Suprapubic skin (tissue), 4 donors: Measurements from ENCODE around the gene WHRN.

Source experiments
- CTCF ChIP-seq, 2 donors: fragments of 200-600 bp in 1 of 2; fragments of 450-650 bp in 1 of 2; sonication (generic) in 1 of 2; IDR thresholded peaks; one replicate each; pipeline ENCODE4 v1.5.1; 2016 to 2019; ENCODE audit warnings: antibody characterized with exemption in 2 of 2, mild to moderate bottlenecking in 1 of 2, moderate library complexity in 1 of 2
- EP300 ChIP-seq: sonication (generic); formaldehyde crosslinking; IDR thresholded peaks from one replicate; pipeline ENCODE4 v1.6.1; 2017; ENCODE audit warnings: antibody characterized with exemption
- POLR2AphosphoS5 ChIP-seq, 3 donors: sonication (generic); formaldehyde crosslinking; IDR thresholded peaks; one replicate each; pipeline ENCODE4 v1.6.1; 2017; ENCODE audit warnings: antibody characterized with exemption in 3 of 3

- TF ChIP-seq CTCF (IDR thresholded peaks at IDR 0.05) (no peak), POLR2AphosphoS5 (IDR thresholded peaks at IDR 0.05) (no peak), EP300 (no peak)
Observed at GRCh38 chr9:114446672-114447450, 58.4 kb downstream of the WHRN start.
